Measurements from ENCODE around the gene KMT2D. TPM values are rescaled to one million over a fixed set of nuclear protein-coding genes. Genes with fewer than 3 reads are reported as not detected.

Gene KMT2D
- total RNA-seq, 1 donor from 2014 or later: 106 TPM

GRCh38 chr12:49091056-49091835 is 30.7 kb upstream of the KMT2D start:
- DNase-seq (ENCODE audit: low spot score in 2 of 2): no peak
- TF ChIP-seq, protein P1, sequence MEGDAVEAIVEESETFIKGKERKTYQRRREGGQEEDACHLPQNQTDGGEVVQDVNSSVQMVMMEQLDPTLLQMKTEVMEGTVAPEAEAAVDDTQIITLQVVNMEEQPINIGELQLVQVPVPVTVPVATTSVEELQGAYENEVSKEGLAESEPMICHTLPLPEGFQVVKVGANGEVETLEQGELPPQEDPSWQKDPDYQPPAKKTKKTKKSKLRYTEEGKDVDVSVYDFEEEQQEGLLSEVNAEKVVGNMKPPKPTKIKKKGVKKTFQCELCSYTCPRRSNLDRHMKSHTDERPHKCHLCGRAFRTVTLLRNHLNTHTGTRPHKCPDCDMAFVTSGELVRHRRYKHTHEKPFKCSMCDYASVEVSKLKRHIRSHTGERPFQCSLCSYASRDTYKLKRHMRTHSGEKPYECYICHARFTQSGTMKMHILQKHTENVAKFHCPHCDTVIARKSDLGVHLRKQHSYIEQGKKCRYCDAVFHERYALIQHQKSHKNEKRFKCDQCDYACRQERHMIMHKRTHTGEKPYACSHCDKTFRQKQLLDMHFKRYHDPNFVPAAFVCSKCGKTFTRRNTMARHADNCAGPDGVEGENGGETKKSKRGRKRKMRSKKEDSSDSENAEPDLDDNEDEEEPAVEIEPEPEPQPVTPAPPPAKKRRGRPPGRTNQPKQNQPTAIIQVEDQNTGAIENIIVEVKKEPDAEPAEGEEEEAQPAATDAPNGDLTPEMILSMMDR (IDR thresholded peaks at IDR 0.05): no peak
- H3K27me3 ChIP-seq: peaks cover 10% of the 10 kb centered on the region
- peak overlapping the region; percentile 16 to 46 for H3K4me3 ChIP-seq
- H3K36me3 ChIP-seq: no peaks in the 10 kb centered on the region
- no peaks in the 10 kb centered on the region for H3K9me3 ChIP-seq
- H3K4me1 ChIP-seq: peaks cover 16 to 33% of the 10 kb centered on the region in 2 donors
- H3K27ac ChIP-seq: no peak overlapping the region
- intact Hi-C loops (cut with DNase I): no loop called here

- intact Hi-C loops (cut with DNase I): loop anchor here (2.0 kb wide), 1 partner anchor 41 kb away; the partner anchor contains the start of gene TUBA1B
- no peak overlapping the region for H3K27ac ChIP-seq
- no peaks in the 10 kb centered on the region for H3K36me3 ChIP-seq
- H3K27me3 ChIP-seq: peaks cover 10% of the 10 kb centered on the region
- TF ChIP-seq, protein P1 (IDR thresholded peaks at IDR 0.05): peak; percentile 8 to 19 (median 13)
- H3K4me3 ChIP-seq: peak overlapping the region; percentile 52 to 65
- peak in 1 of 2 donors; percentile 72 for DNase-seq (ENCODE audit: low spot score in 2 of 2)
- H3K9me3 ChIP-seq: no peaks in the 10 kb centered on the region
- H3K4me1 ChIP-seq: peaks cover 16 to 33% of the 10 kb centered on the region in 2 donors
These were observed 29.5 kb upstream of the KMT2D start for GRCh38 chr12:49089821-49090773.

- Histone ChIP-seq H3K36me3 (no peaks in the 10 kb centered on the region), H3K4me3 (no peak overlapping the region), H3K9me3 (no peaks in the 10 kb centered on the region), H3K27me3 (peaks cover 8% of the 10 kb centered on the region), H3K4me1 (peaks cover 12 to 23% of the 10 kb centered on the region in 2 donors), H3K27ac (no peak overlapping the region)
- intact Hi-C loops (cut with DNase I): loop anchor here (1.0 to 2.0 kb wide), 3 partner anchors 32 to 146 kb away; partner anchors contain the start of gene TUBA1B
- TF ChIP-seq, protein P1 (IDR thresholded peaks at IDR 0.05): no peak
- DNase-seq (ENCODE audit: low spot score in 2 of 2): no peak
These were observed 28.3 kb upstream of the KMT2D start for GRCh38 chr12:49088932-49089330.

GRCh38 chr12:49088150-49088931 is 27.7 kb upstream of the KMT2D start:
- Histone ChIP-seq H3K4me1 (peaks cover 12 to 23% of the 10 kb centered on the region in 2 donors), H3K9me3 (no peaks in the 10 kb centered on the region), H3K36me3 (no peaks in the 10 kb centered on the region), H3K27ac (no peak overlapping the region), H3K27me3 (peaks cover 2% of the 10 kb centered on the region), H3K4me3 (peak overlapping the region in 1 of 2 donors; percentile 22)
- peak; percentile 63 to 86 for DNase-seq (ENCODE audit: low spot score in 2 of 2)
- TF ChIP-seq, protein P1 (IDR thresholded peaks at IDR 0.05): peak; percentile 81 to 91 (median 88)
- intact Hi-C loops (cut with DNase I): loop anchor here (1.0 to 2.0 kb wide), 3 partner anchors 33 to 147 kb away; partner anchors contain the start of gene TUBA1B

DNA sequence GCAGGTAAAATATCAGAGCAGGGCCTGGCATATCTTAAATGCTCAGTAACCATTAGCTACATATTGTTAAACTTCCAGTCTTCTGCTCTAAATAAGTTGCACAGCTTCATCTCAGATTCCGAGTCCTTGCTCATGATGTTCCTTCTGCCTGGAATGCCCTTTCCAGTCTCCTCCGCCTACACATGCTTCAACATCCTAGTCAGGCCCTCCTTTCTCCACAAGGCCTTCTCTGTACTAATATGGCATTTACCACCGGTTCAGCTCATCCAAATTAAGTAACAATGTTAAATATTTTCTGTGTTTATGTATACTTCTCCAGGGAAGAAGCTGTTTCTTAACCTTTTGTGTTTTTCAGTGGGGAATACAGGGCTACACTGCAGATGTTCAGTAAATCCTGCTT is 25.5 kb upstream of the KMT2D start:
- intact Hi-C loops (cut with DNase I): no loop called here
- H3K36me3 ChIP-seq: no peaks in the 10 kb centered on the region
- DNase-seq (ENCODE audit: low spot score in 2 of 2): no peak
- no peaks in the 10 kb centered on the region for H3K9me3 ChIP-seq
- peaks cover 8 to 13% of the 10 kb centered on the region in 2 donors for H3K4me1 ChIP-seq
- no peaks in the 10 kb centered on the region for H3K27me3 ChIP-seq
- H3K4me3 ChIP-seq: no peak overlapping the region
- H3K27ac ChIP-seq: no peak overlapping the region
- TF ChIP-seq, protein P1 (IDR thresholded peaks at IDR 0.05): no peak
